NCI-H1436 (cell line): ENCODE data around the gene VGLL4.

Experiments used
- DNase-seq: peaks from one replicate; lab custom pipeline; 2025; lab: John Stamatoyannopoulos, UW

VGLL4 gene

DNA sequence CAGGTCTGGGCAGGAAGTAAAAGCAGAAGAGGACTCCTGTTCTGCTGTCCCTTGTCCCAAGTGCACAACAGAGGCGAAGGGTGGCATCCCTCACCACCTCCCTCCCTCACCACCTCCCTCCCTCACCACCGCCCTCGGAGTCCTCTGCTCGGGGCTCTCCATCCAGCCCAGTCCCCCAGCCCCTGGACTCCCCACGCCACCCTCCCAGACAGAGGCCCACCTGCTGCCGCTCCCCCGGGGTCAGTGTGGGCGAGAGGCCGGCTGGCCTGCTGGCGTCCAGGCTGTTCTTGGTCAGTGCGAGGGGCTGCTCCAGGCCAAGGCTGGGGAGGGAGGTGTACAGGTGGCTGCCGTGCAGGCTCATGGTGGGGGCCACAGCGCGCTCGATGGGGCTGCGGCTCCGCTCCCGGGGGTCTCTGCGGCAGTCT is 79.1 kb downstream of the VGLL4 start:
- DNase-seq, result no peak

DNA sequence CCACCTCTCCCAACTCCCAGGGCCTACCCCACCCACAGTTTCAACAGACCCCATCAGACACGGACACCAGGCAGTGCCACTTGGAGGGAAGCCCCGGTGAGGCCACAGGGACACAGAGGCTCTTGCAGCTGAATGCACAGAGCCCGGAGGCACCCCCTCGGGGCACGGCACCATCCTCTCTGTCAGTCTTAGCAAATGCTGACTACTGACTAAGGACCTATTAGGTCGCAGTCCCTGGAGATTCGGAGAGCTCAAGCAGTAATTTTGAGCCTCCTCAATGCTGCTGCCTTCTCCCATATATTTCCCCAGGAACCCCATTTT is 79.9 kb downstream of the VGLL4 start:
- no peak for DNase-seq

DNA sequence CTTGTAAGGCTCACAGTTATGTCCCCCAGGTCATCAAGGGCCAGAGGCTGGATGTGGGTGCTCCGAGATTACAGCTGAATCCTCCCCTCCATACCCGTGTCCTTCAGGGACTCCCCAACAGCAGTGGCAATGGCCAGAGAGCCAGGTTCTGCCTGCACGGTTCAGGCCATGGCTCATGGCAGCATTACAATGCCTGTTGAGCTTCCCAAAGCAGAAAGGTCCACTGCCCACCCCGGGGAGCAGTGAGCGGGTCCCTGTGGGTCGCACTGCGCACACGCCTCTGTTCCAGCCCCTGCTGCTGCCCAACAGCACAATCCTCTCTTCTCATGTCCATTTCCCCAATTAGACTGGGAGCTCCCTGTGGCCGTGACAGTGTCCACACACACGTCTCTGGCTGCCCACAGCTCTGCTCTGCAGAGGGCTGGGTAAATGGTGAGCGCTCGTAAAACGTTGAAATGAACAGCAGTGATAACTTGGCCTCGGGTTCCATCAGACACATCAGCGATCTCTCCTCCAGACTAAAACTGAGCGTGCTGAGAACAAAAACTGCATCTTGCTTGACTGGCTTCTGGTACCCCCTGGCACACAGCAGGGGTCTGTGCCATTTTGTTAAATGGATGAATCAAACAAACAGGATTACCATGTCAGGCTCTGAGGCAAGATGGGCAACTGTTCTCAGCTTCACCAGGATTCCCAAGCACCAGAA is 80.4 kb downstream of the VGLL4 start:
- no peak for DNase-seq

DNA sequence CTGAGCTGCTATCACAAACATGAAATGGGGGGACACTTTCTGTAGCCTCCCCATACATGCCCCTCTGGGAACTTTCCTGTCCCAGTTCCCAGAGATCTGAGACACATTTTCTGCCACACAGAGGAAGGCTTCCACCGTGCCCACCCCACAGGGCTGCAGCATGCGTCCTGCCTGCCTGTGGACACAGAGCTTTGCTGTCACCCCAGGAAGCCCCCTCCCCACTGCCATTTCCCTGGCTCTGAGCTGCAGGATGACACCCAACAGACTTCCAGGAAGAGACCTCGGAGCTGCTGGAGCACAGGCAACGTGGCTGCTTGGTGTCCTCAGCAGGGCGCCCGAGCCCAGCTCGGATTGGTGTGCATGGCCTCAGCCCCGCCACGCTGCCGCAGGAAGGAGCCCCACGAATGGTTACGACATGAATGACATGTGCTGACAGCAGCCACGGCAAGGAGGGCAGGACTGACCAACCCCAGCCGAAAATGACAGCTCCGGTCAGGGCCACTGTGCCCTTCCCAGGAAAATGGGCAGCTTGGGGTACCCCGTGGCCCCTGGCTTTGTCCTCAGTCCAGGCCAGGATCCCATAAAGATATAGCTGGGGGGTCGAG is 81.3 kb downstream of the VGLL4 start:
- no peak for DNase-seq

DNA sequence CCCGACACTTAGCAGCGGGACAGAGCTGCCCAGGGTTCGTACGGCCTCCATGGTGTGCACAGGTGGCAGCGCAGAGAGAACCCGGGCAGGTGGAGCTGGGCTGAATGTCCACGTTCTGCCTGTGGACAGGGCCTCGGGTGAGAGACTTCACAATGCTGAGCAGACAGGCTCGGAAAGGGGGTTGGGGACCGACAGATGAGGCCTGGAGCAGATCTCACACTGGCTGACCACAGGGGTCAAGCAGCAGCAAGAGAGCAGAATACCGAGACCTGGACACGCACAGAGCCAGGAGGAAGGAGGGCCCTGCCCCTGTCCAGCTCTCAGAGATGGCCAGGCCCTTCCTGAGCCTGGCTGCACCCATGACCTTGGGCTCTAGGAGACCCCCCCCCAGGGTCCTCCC is 83.0 kb downstream of the VGLL4 start:
- no peak for DNase-seq

DNA sequence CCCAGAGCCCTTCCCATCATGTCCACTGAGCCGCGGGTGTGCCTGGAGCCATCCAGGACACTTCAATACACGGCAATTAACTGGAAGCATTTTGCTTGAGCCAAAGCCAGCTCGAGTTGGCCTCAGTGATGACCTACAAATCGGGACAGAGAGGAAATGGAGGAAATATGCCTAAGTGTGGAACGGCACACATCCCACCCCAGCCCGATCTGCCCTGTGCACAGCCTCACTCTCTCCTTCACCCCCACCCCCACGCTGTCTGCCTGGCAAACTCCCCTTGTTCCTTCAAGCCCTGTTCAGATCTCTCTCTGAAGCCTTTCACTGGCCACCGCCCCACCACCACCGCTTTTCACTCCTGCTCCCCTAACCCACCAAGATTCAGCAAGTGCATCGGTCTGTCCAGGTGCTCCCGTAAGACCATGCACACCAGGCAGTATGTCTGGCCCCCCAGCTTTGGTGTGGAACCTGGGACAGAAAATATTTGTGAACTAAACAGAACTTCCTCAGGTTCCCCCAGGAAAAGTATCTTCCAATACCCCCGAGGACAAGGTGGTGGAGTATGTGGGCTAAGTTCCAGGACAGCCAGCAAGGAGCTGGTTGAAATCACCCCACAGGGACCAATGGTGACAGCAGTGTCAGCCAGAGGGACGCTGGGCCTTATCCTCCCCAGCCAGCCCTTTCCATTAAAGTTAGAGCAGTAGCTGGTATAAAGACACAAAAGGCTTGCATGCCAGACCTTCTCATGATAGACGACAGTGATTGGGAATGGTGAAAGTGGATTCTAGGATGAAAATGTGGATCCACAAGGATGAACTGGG is 83.7 kb downstream of the VGLL4 start:
- no peak for DNase-seq

DNA sequence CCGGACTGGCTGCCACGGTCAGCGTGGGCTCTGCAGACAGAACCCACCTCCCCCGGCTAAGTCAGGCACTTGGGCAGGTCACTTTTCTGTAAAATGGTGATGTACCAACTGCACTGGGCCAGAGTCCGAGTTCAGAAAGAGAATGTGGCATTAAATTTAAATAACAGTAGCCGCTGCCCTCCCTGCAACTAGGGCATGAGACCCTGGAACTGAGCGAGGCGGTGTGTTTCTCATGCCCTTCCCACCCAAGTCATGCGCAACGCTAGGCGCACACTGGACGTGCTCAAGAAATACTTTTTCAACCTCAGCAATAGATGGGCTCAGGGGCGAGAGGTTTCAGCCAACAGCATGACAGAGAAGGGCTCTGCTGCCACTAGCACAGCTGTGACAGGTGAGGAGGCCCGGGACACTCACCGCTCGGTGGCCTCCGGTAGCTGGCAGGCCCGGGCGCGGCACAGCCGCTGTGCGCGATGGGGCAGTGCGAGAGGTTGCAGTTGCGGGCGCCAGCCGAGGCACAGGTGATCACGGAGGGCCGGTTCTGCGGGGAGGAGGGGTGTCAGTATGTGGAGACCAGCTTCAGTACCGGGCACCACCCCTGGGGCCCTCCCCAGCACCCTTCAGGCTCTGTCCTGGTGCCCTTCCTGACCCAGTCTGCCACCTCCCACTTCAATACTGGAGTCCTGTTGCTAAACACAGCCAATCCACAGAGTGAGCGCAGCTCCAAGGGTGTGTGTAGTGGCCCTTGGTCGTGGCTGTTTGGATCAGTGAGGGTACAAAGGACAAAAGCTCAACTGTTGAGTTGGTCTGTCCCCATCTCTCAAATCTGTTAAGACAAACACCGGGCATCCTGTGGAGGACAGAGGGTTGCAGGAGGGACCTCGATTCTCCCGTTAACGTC is 84.5 kb downstream of the VGLL4 start:
- no peak for DNase-seq

DNA sequence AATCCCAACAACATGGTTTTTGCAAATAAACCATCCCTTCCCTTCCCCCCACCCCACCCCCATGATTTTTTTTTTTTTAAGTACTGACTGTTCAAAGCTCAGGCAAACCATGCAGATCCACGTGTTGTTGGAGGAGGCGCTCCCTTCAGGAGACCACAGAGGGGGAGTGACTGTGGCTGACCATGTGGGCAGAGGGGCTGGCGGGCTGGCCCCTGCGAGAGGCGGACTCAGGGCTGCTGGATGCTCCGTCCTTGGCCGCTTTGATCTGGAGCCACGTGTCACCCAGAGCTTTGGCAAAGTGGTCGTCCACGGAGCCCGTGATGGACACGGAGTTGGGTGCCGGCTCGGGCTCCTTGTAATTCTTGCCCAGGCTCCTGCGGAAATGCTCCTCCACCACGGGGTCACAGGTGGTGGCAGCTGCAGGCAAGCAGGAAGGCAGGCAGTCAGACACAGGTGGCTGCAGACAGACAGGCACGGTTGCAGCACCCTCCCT is 85.3 kb downstream of the VGLL4 start:
- DNase-seq, result no peak

DNA sequence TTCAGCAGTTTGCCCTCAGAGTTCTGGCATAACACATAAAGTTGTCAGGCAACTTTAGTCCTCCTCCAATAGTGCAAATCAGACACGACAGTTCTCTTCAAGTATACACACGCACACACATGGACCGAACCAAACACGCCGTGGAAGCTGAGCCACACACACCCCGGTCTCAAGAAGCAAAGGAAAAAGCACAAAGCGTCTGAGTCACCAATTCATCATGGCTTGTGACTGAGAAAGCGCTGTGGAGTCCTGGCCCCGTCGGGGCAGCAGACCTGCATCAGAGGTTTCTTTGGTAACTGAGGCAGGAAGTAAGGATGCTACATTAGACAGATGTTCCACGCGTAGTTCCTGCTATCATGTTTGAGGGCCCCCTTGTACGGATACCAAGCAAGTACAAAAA is 85.7 kb downstream of the VGLL4 start:
- DNase-seq, result no peak

DNA sequence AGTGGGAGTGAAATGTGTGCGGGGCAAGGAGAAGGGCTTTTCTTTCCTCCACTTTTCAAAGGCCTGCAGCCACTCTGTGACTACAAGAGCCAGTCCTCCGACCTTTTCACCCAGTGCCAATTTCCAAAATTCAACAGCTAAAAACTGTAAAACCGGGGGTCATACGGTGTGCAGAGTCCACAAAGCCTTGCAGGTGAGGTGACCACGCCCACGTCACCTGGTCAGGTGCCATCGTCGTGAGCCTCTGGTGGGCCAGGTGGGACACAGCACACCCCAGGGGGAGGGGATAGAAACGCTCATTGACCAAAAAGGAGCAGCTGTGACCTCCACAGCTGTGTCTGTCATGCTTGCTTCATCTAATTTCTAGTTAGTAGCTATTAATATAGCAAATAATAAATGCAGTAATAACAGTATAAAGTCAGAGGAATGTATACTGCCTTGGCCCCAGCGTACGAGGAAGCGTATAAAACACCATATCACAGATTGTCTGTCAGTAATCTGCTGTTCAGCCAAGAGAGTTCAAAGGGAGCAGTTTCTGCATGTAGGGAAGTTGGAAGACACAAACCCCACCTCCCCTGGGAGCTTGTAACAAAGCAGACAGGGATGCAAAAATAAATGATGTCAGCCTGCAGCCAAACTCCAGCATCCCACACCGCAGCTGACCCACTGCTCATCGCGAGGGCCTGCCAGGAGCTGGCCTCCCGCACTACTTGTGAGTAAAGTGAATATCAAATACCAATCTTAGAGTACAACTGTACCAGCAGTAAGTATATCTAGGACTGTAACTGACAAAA is 86.7 kb downstream of the VGLL4 start:
- DNase-seq, result no peak

DNA sequence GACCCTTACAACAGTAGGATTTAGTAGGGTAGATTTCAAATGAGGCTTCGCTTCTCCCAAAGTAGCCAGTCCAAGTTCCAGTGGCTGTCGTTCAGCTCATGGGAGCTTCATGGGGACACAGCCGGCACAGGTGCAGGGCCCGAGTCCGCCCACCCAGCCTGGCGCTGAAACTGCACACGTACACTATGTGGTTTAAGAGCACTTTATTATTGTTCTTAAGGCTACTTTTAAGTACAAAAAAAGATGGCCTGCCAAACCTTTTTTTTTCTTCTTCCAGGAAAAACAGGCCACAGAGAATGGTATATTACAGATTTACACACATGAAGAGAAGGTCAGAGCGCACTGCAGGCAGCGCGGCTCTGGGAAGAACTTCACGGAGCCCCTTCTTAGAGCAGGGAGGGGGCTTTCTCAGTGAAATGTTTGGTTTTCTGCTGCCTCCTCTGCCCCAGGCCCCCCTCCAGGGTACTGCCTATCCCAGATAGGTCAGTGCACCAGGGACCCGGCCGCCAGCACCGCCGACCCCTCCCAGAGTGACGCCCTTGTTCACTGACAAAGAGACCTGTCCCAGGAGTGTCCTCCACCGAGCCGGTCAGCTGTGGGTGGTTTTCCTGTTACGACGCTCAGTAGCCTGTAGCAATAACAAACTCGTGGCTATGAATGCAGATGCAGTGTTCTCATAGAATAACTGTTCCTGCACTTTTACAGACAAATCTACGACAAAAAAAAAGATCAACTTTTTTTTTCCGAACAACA is 87.7 kb downstream of the VGLL4 start:
- DNase-seq, result no peak

DNA sequence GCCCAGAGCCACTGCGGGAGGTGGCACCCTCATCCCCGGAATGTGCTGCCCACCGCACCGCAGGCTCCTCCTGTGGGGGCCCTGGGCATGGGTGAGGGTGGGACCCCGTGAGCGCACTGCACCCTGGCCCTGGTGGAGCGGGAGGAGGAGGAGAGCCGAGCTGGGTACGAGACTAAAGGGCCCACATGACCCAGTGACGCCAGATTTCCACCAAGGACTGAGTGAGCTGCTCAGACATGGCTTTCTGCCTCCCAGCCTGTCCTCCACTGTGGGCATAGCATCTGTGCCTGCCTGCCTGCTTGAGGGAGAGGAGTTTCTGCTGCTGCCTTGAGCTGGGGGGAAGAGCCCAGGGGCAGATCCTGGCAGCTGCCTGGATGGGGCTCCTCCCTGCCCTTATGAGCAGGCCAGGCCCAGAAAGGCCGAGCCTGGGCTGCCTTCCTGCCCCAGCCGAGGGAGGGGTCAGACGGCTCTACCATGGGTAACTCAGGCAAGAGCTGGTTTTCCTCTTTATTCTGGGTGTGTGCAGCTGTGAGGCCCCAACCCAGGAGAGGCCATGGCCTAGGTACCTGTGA is 88.4 kb downstream of the VGLL4 start:
- DNase-seq, result no peak

DNA sequence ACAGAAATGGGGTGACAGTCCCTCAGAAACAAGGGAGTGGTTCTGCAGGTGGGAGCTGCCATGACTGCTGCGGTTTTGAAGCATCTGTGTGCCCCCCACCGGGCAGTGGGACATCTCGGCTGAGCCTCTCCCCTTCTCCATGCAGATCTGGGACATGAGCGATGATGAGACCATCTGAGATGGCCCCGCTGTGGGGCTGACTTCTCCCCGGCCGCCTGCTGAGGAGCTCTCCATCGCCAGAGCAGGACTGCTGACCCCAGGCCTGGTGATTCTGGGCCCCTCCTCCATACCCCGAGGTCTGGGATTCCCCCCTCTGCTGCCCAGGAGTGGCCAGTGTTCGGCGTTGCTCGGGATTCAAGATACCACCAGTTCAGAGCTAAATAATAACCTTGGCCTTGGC is 89.0 kb downstream of the VGLL4 start:
- DNase-seq, result no peak

DNA sequence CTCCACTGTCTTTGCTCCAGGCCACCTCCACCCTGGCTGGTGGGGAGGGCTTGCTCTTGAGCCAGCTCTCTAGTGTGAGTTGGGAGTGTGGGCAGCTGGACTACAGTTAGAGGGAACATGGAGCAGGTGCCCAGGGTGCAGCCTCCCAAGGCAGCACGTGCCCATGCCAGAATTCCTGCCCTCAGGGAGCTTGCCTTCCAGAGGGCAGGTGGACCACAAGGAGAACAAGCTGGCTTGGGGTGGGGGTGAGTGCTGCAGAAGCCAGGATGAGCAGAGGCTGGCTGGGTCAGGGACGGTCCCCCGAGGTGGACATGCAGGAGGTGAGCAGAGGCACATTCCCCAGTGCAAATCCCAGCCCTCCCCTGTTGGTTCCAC is 89.5 kb downstream of the VGLL4 start:
- DNase-seq, result no peak

DNA sequence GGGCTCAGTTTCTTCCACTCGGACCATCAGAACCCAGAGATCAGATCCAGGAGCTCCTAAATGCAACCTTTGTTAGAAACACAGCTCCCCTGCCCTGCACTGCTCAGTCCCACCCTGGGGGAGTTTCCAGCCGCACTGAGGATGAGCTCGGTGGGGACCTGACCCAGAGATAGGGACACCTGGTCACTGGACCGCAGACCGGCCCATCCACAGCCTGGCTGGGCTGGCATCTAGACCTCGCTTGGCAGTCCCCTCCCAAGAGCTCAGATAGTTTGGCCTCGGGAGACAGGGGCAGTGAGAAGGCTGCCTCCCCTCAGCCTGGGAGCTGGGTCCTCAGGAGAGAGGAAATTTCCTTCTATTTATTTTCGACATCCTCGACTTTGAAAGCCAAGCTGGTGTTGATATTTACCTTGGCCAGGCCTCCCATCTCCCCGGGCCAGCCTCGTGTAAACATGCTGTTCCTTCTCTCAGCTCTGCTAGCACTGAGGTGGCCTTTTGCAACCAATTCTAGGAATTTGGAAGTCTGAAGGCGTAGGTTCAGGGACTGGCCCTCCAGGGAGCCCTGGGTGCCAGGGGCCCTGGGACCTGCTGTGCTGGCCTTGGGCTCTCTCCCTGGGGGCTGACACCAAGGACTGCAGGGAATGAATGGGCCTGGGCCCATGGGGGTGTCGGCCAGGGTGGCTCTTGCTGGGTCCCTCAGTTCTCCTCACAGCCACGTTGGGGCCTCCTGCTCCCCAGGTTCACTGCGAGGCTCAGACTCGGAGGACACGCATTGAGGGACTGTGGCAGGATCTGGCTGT is 90.1 kb downstream of the VGLL4 start:
- no peak for DNase-seq

DNA sequence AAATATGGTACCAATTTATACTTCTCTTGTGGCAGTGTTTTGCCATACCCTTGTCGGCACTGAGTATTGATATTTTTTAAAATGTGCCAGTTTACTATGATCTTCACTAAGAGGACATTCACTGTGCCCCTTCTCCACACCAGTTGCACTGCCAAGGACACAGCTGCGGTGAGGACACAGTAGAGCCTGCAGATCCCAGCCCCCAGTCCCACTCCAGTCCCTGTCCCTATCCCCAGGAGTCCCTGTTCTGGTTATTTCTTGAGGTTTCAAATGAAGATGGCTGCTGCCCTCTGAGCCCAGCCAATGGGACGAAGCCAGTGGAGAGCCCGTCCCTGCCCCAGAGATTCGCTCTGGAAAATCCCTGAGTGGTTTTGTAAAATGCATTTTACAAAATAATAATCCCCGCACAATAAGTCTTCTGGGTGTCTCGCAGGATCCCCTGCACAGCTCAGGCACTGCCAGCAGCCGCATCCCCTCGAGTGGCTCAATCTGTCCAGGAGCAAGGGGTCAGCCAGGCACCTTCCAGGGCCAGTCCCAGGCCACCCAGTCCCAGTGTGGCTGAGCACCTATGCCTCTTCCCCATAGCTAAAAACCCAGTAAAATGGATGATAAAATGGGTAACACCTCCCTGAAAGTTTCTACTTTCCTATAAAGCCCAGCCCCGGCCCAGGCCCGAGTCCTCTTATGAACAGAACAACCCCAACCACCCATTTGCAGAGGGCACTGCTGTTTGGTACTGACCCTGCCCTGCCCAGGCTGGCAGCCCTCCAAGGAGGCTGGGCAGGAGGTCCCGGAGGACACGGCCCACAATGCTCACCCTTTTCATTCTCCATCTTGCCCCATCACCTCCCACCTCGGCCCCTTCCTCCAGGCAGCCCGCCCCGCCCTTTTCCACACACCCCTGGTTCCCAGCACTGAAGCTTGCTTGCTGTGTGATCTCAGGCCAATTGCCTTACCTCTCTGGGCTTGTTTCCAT is 91.1 kb downstream of the VGLL4 start:
- DNase-seq, result no peak

DNA sequence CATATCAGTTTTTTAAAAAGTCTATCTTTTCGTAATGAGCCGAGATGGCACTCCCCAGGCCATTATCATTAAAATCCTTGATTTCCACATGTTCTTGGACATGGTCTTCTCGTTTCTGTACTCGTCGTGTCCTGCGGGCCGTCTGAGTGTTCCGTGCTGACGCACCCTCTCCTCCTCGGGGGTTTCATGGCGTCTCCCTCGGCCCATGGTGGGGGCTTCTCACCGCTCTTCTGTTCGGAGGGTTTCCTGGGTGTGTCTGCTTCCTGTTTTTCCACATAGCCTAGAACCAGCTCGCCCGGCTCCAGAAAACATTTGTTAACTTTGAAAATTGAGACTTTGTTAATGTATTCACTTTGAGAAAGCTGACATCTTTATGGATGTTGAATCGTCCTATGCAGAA is 92.7 kb downstream of the VGLL4 start:
- no peak for DNase-seq

DNA sequence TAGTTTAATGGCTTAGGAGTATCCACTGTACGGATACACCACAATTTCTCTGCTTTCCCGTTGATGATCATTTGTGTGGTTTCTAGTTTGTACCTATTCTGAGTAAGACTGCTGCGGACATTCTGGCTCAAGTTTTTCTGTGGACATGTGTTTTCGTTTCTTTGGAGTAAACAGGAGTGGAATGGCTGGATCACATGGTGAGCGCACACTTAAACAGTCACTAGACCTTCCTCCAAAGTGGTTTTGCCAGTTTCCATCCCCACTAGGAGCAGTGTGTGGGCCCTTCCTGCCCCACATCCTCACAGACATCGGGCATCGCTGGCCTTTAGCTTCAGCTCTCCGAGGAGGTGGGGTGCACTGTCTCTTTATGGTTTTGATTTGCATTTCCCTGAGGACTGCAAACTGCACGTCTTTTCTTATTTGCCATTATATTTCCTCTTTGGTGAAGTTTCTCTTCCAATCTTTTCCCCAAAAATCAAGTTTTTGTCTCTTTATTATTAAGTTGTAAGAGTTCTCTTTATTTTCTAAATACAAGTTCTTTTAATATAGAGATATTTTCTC is 94.1 kb downstream of the VGLL4 start:
- DNase-seq, result no peak
